Ishikawa (cell line): ENCODE data around the gene OAT.

Experiments
- CREB1 ChIP-seq: IDR thresholded peaks from 2 replicates; pipeline ENCODE4 v1.6.1; 2012; ENCODE audit warnings: low read depth
- MAX ChIP-seq: IDR thresholded peaks from 2 replicates; pipeline ENCODE4 v1.6.1; 2012
- RAD21 ChIP-seq: IDR thresholded peaks from 2 replicates; pipeline ENCODE4 v1.6.1; 2012; ENCODE audit warnings: low read depth
- TEAD4 ChIP-seq: IDR thresholded peaks from 2 replicates; pipeline ENCODE4 v1.6.1; 2012

- TF ChIP-seq MAX = no peak
- no peak for TF ChIP-seq TEAD4
- TF ChIP-seq CREB1 = no peak
- no peak for TF ChIP-seq RAD21
Observed at GRCh38 chr10:124415210-124415609, 3.5 kb downstream of the OAT start.
